Astrocyte (in vitro differentiated cells and primary cell): ENCODE results near the gene ZNF738.

Experiments
- CTCF ChIP-seq: IDR thresholded peaks from 2 replicates; pipeline ENCODE4 v1.5.1; 2011; ENCODE audit warnings: low read depth, mild to moderate bottlenecking, inconsistent platforms, low read length, moderate library complexity; ENCODE audit not compliant: insufficient read depth
- EZH2 ChIP-seq: IDR thresholded peaks from 2 replicates; pipeline ENCODE4 v1.6.1; 2012; ENCODE audit warnings: mild to moderate bottlenecking, low read length, inconsistent platforms; ENCODE audit not compliant: insufficient read depth

GRCh38 chr19:21321996-21322395 lies 36.8 kb upstream of the ZNF738 start:
- TF ChIP-seq CTCF (no peak), EZH2 (no peak)
